ENCODE measurements around the gene TTC4. TPM values are rescaled to one million over a fixed set of nuclear protein-coding genes. Genes with fewer than 3 reads are reported as not detected.

TTC4 gene
- total RNA-seq, 6 experiments from 2014 or later: 8.1 to 19.2 (median 10.0) TPM

DNA sequence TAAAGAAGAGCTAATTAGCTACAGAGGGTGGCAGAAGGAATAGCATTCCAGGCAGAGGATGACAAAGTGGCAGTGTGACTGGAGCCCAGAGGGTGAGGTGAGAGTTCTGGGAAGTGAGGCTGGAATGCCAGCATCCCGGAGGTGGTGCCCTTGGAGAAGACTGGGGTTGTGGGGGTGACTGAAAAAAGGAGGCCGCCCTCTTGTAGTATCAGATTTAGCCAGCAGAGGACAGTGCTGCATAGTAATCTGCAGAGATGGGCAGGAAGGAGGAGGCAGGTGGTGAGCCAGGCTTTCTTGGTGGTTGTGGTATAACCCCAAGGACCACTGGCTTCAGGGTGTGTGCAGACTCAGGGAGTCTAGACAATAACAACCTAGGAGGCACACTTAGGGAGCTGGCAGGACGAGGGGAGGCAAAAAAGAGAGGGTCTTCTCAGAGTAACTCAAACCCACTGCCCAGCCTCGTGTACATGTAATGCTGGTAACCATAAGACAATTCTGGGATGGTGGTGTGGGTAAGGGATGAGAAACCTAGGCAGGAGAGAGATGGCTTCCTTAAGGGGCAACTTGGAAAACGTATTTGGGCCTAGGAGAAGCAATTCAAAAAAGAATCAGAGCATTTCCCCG is 43.6 kb upstream of the TTC4 start:
- 53% methylated on average over 6 of the region's 6 CpGs for WGBS (ENCODE audit: insufficient coverage, low coverage, low lambda C conversion rate, missing lambda C conversion rate)
- DNase-seq (peak in 2 of 3 donors; percentile 28 to 66), ATAC-seq (peak; percentile 90 to 97 (median 94))
- no peaks in the 10 kb centered on the region for H3K27me3 ChIP-seq
- H3K4me1 ChIP-seq: no peaks in the 10 kb centered on the region
- intact Hi-C loops (cut with DNase I): loop anchor here (10.0 kb wide), 1 partner anchor 143 kb away; no protein-coding TSS in a partner anchor
- H3K4me3 ChIP-seq: no peak overlapping the region
- H3K27ac ChIP-seq: no peak overlapping the region
- no peaks in the 10 kb centered on the region for H3K36me3 ChIP-seq
- no peaks in the 10 kb centered on the region for H3K9me3 ChIP-seq
- TF ChIP-seq, protein P1, sequence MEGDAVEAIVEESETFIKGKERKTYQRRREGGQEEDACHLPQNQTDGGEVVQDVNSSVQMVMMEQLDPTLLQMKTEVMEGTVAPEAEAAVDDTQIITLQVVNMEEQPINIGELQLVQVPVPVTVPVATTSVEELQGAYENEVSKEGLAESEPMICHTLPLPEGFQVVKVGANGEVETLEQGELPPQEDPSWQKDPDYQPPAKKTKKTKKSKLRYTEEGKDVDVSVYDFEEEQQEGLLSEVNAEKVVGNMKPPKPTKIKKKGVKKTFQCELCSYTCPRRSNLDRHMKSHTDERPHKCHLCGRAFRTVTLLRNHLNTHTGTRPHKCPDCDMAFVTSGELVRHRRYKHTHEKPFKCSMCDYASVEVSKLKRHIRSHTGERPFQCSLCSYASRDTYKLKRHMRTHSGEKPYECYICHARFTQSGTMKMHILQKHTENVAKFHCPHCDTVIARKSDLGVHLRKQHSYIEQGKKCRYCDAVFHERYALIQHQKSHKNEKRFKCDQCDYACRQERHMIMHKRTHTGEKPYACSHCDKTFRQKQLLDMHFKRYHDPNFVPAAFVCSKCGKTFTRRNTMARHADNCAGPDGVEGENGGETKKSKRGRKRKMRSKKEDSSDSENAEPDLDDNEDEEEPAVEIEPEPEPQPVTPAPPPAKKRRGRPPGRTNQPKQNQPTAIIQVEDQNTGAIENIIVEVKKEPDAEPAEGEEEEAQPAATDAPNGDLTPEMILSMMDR (IDR thresholded peaks at IDR 0.05): peak; percentile 71 to 94 (median 79)
- TF ChIP-seq POLR2A (IDR thresholded peaks at IDR 0.05): no peak

DNA sequence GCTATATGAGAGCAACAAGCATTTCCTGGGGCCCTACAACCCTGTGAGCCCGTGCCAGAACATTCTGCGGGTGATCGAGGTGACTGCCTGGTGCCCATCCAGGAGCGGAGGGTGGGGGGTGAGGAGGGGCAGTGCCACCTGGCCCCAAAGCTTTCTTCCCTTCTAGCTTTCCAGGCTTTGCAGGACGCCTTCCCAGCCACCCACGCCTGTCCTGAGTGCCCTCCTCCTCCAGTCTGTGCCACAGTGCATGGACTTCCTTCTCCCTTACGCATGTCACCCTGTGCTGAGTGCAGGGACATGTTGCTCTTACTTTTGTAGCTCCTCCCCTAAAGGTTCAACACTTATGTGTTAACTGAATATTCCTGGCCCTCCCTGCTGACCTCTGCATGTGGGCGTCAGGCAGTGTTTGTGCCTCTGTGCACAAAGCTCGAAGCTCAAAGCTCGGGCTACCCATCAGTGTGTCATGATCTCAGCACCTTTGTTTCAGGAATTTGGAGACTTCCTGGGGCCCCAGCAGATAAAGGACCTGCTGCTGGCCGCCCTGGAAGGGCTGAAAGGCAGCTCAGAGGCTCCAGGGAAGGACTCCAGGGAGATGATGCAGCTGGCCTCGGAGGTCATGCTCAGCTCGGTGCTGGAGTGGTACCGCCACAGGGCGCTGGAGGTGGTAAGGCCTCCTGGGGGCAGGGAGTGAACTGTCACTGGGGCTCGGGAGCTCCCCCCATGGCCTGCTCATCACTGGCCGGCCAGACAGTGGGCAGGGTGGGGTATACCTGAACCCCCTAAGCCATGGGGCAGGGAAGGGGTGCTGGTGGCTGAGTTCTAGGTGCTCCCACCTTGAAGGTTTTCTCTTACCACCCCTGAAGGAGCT is 36.7 kb upstream of the TTC4 start:
- WGBS (ENCODE audit: insufficient coverage, low coverage, low lambda C conversion rate, missing lambda C conversion rate): 55% methylated on average over 6 of the region's 17 CpGs
- Histone ChIP-seq H3K4me1 (no peaks in the 10 kb centered on the region), H3K27me3 (no peaks in the 10 kb centered on the region), H3K27ac (no peak overlapping the region), H3K4me3 (no peak overlapping the region), H3K36me3 (no peaks in the 10 kb centered on the region), H3K9me3 (no peaks in the 10 kb centered on the region)
- TF ChIP-seq, protein P1 (IDR thresholded peaks at IDR 0.05): no peak
- TF ChIP-seq POLR2A (IDR thresholded peaks at IDR 0.05): no peak
- intact Hi-C loops (cut with DNase I): loop anchor here (10.0 kb wide), 1 partner anchor 136 kb away; no protein-coding TSS in a partner anchor
- ATAC-seq (peak in 1 of 4 donors; percentile 36), DNase-seq (no peak)

DNA sequence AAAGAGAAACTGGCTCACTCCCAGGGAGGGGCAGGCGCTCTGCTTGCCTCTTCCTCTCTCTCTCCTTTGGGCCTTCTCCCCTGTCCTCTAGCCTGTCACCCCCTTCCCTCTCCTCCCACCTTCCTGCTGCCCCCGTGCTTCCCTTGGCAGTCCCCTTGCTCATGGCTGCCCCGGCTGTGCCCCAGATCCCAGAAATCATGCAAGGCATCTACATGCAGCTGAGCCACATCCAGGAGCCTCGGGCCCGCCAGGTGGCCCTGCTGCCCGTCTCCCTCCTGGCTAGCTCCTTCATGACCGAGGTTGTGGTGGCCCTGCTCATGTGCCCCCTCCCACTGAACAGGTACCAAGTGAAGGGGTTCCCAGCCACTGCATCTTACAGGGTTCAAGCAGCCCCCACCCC is 36.0 kb upstream of the TTC4 start:
- Histone ChIP-seq H3K27ac (no peak overlapping the region), H3K27me3 (no peaks in the 10 kb centered on the region), H3K9me3 (no peaks in the 10 kb centered on the region), H3K4me1 (no peaks in the 10 kb centered on the region), H3K36me3 (no peaks in the 10 kb centered on the region), H3K4me3 (no peak overlapping the region)
- ATAC-seq: no peak
- intact Hi-C loops (cut with DNase I): loop anchor here (10.0 kb wide), 1 partner anchor 135 kb away; no protein-coding TSS in a partner anchor
- TF ChIP-seq, protein P1 (IDR thresholded peaks at IDR 0.05): no peak
- TF ChIP-seq POLR2A (IDR thresholded peaks at IDR 0.05): no peak
- WGBS (ENCODE audit: insufficient coverage, low coverage, low lambda C conversion rate, missing lambda C conversion rate): 90% methylated on average over 3 of the region's 7 CpGs
- no peak for DNase-seq

DNA sequence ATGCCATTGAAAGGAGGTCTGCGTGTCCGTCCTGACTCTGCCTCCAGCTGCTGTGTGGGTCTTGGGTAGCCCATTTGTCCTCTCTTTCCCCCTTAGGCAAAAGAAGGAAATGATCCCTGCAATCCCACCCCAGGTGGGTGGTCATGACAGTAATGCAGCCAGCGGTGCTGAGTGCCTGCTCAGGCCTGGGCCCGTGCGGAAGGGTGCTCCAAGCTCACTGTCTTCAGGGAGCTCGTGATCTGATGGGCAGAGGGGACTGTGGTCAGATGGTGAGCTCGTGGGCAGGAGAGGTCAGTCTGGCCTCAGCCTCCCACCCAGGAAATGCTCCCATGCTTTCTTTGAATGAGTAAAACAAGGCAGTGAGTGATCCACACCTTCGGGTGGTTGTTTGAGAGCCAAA is 35.3 kb upstream of the TTC4 start:
- DNase-seq (no peak), ATAC-seq (no peak)
- no peaks in the 10 kb centered on the region for H3K9me3 ChIP-seq
- no peak overlapping the region for H3K4me3 ChIP-seq
- H3K36me3 ChIP-seq: no peaks in the 10 kb centered on the region
- no peak for TF ChIP-seq POLR2A (IDR thresholded peaks at IDR 0.05)
- TF ChIP-seq, protein P1 (IDR thresholded peaks at IDR 0.05): no peak
- H3K27ac ChIP-seq: no peak overlapping the region
- WGBS (ENCODE audit: insufficient coverage, low coverage, low lambda C conversion rate, missing lambda C conversion rate): 91% methylated on average over 4 of the region's 8 CpGs
- intact Hi-C loops (cut with DNase I): no loop called here
- H3K27me3 ChIP-seq: no peaks in the 10 kb centered on the region
- no peaks in the 10 kb centered on the region for H3K4me1 ChIP-seq
